NAMALWA (cell line): ENCODE measurements around the gene KRTAP12-4.
"Not testable (repeated sequence)": the region's sequence is repeated elsewhere in the genome, so short reads cannot be mapped to it uniquely, and the experiment has no call there.

Source experiments
- DNase-seq: peaks from one replicate; pipeline ENCODE4 v3.0.0-alpha.2; 2015; ENCODE audit warnings: low spot score

KRTAP12-4 gene

GRCh38 chr21:44610157-44610843 lies 44.2 kb downstream of the KRTAP12-4 start:
- DNase-seq: not testable (repeated sequence)

- DNase-seq: no peak
Observed at GRCh38 chr21:44609193-44609592, 45.3 kb downstream of the KRTAP12-4 start.

DNA sequence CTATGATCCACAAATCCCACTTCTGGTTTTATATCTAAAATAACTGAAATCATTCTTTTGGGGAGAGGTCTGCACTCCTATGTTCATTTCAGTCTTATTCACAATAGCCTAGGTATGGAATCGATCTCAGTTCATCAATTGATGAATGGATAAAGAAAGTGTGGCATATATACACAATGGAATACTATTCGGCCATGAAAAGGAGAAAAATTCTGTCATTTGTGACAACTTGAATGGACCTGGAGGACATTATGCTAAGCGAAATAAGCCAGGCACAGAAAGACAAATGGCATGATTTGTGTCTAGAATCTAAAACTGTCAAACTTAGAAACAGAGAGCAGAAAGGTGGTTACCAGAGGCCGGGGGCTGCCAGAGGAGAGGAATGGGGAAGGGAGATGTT lies 48.0 kb downstream of the KRTAP12-4 start:
- DNase-seq: no peak
